IPS-NIHi7 (cell line): Measurements from ENCODE around the gene PARP1.
"Not testable (repeated sequence)": the region's sequence is repeated elsewhere in the genome, so short reads cannot be mapped to it uniquely, and the experiment has no call there.

ENCODE experiments used
- DNase-seq: peaks from one replicate; pipeline ENCODE4 v3.0.0; 2012; ENCODE audit warnings: mixed read lengths; ENCODE audit errors: extremely low spot score

The PARP1 gene

DNA sequence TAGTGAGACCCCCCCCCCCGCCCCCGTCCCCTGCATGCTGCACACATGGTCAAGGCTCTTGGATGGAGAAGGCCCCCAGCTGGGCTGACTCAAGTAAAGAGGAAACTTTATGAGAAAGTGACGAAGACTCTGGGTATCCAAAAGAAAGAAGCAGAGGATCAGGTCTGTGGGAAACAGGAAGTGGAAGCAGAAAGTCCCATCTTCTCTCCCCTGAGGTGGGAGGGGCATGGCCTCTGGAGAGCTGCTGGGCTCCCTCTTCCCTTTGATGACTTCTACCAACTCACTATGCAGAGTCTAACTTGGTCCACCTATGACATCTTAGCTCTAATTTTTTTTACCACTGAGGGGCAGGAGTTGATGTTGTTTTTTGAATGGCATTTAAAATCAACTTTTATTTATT is 56.2 kb downstream of the PARP1 start:
- DNase-seq: peak; percentile 43

DNA sequence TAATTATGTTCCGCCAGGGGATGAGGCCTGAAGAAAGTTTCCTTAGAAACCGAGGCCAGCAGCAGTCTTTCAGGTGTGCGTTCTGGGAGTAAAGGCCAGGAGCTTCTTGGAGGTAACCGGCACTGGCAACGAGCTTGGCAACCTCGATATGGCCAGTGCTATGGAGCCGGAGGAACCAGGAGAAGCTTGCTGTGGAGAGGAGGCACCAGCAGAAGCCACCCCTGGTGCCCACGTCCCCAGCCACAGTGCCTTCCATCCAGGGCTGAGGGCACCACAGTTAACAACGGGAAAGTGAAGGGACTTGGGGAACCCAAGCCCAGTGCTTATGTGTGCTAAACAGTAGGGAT is 57.4 kb downstream of the PARP1 start:
- DNase-seq: no peak

DNA sequence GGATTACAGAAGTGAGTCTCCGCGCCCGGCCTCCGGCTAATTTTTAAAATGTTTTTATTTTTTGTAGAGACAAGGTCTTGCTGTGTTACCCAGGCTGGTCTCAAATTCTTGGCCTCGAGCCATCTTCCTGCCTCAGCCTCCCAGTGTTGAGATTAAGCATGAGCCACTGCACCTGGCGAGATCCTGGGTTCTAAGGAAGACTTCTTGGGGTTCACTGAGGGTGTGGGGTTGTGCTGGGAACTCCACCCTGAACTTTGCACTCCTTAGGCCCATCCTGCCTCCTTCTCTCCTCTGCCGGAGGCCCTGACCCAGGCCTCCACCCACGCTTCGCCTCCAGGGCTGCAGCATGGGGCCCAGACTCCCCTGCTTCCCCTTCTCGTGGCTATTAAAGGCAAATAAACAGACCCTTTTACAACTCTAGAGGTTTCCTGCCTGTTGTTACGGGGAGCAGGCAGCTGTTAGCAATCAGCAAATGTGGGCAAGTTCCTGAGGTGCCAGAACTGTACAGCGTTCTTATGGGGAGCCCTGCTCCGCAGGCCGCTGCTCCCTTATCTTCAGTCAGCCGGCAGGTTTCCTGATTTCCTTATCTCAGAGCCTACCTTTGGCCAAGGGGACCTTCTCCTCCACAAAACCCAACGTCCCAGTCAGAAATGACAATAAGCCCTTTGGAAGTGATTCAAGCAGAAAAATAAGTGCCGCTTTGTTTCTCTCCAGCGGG is 57.9 kb downstream of the PARP1 start:
- no peak for DNase-seq

DNA sequence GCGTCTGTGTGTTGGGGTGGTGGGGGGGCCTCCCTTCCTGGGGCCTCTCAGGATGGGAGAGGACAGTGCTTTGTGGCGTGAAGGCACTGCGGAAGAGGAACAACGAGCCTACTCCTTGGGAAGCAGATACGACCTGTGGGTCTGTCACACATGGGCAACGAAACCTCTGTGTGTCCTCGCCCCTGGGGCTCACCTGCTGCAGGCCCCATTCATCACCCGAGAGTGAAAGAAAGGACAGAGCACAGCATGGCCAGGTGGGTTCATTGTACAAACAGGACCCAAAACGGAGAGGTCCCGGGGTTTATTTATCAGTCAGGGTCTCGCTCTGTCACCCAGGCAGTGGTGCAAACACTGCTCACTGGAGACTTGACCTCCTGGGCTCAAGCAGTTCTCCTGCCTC is 58.8 kb downstream of the PARP1 start:
- no peak for DNase-seq

DNA sequence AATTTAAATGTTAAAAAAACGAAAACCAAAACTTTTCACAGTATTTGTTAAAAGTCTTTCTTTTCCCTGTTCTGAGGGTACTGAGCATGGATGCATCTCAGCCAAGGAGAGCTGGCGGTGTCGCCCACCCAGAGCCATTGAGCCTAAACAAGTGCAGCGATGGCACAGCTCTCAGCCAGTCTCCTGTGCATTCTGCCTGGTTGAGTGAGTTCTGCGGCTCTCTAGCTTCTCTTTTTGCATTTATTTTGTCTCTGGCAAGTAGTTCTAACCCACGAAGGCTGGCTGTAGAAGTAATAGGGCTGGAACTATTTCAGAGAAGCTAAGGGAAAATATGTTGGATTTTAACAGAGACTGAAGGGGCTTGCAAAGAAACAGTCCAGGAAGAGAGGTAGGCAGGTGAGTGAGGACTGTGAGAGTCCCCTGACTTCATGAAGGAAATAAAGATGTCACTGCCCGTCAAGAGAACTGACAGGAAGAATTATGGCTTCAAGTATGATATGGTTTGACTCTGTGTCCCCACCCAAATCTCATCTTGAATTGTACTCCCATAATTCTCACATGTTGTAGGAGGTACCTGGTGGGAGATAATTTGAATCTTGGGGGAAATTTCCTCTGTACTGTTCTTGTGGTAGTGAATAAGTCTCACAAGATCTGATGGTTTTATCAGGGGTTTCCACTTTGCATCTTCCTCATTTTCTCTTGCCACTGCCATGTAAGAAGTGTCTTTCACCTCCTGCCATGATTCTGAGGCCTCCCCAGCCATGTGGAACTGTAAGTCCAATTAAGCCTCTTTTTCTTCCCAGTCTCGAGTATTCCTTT is 63.2 kb downstream of the PARP1 start:
- no peak for DNase-seq

DNA sequence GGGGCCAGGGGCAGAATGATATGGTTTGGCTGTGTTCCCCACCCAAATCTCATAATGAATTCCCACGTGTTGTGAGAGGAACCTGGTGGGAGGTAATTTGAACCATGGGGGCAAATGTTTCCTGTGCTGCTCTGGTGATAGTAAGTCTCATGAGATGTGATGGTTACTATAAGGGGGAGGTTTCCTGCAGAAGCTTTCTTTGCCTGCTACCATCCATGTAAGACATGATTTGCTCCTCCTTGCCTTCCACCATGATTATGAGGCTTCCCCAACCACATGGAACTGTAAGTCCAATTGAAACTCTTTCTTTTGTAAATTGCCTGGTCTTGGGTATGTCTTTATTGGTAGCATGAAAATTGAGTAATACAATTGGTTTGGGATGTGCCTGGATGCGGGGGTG is 65.2 kb downstream of the PARP1 start:
- no peak for DNase-seq

DNA sequence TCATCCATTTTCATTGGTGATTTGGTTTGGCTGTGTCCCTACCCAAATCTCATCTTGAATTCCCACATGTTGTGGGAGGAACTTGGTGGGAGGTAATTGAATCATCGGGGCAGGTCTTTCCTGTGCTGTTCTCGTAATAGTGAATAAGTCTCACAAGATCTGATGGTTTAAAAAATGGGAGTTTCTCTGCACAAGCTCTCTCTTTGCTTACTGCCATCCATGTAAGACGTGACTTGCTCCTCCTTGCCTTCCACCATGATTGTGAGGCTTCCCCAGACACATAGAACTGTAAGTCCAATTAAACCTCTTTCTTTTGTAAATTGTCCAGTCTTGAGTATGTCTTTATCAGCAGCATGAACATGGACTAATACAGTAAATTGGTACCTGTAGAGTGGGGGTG is 67.8 kb downstream of the PARP1 start:
- not testable (repeated sequence) for DNase-seq

DNA sequence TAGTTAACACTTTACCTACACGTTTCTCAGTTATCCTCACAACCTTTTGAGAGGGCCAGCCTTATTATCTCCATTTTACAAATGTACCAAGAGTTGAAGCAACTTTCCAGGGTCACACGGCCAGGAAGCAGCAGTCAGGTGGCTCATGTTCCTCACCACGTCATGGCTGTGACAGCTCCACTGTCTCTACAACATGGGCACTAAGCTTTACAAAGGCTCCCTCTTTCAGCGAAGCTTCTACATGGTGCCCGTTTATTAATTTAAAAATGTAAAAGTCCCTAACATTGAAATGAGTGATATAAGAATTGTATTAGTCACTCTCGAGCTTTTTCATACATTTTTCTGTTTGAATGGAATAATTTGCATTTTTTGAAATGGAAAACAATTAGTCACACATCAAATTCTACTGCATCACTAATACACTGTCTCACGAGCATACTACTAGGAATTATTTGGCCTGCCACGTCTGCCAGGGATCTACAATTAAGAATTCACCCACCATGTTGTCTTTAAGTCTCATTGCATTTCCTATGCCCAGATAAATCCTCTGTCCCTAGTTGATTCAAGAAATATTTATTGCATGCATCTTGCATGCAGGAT is 70.5 kb downstream of the PARP1 start:
- no peak for DNase-seq

DNA sequence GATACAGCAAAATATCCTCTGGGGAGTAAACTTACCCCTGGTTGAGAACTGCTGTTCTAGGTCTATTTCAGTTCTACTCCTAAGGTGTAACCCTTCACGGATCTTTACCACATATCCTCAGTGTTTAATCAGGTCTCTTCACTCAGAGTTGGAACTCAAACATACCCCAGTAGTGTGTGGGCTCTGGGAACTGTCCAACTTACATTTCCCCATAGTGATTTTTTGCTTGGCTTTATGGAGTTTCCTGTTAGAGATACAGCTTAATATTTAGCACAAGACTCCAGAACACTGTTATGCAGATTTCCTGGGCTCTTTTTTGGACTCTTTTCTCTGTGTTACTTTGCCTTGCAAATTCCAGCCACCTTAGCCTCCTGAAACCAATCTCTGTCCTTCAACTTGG is 72.2 kb downstream of the PARP1 start:
- no peak for DNase-seq

DNA sequence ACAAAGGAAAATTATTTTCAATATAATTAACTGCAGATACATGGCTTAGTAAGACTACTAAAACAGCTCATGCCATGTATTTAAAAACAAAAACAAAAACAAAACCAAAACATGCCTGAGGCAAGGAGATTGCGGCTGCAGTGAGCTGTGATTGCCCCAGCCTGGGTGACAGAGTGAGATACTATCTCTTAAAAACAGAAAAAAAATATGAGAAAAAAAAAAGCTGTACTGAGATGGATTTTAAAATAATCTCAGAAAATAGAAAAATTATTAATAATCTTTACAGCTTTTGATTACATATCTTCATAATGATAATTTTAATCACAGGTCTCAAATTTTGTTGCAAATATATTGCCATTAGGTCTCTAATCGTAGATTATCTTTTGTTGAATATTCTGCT is 74.9 kb downstream of the PARP1 start:
- DNase-seq: no peak

DNA sequence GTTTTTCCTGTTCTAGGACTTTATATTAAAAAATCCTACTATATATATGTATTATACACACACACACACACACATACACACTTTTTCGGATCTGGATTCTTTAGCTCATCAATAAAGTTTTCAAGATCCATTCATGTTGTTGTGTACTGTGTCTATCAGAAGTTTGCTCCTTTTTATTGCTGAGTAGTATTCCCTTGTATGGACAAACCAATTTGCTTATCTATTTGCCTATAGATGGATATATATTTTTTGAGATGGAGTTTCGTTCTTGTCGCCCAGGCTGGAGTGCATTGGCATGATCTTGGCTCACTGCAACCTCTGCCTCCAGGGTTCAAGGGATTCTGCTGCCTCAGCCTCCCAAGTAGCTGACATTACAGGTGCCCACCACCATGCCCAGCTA is 78.7 kb downstream of the PARP1 start:
- no peak for DNase-seq

DNA sequence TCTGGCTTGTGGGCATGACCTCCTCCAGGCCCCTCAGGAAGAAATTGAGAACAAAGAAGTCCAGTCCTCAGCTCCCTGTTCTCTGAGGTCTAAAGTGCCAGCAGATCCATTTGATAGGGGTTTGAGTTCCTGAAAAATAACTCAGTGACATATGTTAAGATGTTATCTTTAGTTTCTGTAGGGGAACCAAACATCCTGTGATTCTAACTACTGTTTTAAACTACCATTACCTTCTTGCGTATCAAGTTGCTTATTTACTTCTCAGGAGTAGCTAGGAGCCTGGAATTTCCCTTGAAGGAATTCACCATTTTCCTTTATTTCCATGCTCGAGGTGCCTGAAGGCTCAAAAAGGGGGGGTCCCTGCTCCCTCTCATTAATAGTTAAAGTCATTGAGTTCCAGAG is 80.1 kb downstream of the PARP1 start:
- DNase-seq: no peak

DNA sequence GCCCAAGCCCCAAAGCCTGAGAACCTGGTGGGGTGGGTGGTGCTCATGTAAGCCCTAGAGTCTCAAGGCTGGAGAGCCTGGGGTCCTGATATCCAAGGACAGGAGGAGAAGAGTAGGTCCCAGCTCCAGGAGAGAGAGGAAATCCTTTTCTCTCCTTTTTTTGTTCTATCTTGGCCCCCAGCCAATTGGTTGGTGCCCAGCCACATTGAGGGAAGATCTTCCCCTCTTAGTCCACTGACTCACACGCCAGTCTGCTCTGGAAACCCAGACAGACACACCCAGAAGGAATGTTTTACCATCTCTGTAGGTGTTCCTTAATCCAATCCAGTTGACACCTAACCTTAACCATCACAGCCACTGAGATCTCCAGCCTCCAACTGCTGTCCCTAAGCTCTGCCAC is 82.7 kb downstream of the PARP1 start:
- no peak for DNase-seq

DNA sequence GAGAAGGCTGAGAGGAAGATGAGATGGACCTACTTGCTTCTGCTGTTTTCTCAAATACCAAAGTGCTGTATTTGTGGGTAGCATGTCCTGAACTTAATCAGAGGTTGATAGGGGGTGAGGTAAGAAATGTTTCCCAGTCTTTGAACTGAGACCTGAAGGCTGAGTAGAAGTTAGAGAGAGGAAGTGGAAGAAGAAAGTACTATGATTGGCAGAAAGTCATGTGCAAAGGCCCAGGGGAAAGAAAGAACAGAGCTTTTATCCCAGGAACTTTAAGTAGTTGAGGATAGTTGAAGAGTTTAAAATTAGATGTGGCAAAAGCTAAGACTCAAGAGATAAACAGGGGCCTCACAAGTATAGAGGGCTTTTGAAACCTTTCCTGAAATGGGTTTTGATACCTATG is 83.4 kb downstream of the PARP1 start:
- no peak for DNase-seq

DNA sequence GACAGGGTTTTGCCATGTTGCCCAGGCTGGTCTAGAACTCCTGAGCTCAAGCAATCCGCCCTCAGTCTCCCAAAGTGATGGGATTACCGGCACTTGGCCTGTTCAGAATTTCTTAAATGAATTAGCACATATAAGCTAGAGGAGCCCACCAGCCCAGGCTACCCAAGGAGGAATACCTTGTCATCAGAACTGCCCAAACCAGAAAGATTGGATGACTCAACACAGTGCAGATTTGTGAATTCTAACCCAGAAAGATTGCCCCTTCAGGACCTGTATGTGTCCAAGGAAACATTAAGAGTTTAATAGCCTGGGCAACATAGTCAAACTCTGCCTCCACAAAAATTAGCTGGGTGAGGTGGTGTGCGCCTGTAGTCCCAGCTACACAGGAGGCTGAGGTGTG is 84.9 kb downstream of the PARP1 start:
- DNase-seq: no peak

DNA sequence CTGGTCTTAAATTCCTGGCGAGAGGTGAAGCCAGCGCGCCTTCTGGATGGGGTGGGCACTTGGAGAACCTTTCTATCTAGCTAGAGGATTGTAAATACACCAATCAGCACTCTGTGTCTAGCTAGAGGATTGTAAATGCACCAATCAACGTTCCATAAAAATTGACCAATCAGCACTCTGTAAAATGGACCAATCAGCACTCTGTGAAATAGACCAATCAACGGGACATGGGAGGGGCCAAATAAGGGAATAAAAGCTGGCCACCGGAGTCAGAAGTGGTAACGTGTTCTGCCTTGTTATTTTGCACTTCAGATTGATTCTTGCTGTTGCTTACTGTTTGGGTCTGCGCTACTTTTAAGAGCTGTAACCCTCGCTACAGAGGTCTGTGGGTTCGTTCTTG is 87.0 kb downstream of the PARP1 start:
- no peak for DNase-seq

DNA sequence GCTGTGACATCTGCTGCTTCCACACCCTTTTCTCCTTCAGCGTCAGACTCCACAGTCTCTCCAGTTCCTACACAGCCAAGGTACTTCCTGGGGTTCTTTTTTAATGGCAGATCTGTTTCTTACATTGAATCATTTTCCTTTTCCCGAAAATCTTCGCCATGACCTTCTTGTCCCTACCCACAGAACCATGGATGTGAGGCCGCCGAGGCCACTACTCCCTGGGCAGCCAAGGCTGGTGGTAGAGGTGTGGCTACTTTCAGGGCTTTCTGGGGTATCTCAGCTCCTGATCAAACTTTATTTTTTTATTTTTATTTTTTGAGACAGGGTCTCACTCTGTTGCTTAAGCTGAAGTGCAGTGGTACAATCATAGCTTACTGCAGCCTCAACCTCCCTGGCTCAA is 89.4 kb downstream of the PARP1 start:
- no peak for DNase-seq

DNA sequence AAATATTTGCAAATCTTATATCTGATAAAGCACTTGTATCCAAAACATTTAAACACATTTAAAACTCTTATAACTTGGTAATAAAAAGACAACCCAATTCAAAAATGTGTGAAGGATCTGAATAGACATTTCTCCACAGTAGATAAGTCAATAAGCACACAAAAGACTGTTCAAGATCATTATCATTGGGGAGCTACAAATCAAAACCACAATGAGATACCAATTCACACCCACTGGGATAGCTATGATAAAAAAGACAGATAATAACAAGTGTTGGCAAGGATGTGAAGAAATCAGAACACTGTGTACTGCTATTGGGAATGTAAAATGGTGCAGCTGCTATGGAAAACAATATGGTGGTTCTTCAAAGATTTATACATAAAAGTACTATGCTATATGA is 93.8 kb downstream of the PARP1 start:
- DNase-seq: no peak

DNA sequence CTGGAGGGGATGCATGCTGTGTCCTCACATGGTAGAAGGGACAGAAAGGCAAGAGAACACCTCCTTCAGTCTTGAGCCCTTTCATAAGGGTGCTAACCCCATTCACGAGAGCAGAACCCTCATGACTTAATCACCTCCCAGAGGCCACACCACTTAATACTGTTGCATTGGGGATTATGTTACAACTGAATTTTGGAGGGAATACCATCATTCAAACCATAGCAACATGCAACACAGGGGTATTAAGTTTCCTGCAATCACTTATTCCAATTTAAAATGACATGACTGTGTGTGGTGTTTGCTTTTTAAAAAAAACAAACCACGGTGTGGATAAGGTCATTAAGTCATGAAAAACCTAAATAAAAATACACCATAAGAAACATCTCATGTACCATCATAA is 95.8 kb downstream of the PARP1 start:
- DNase-seq: no peak

DNA sequence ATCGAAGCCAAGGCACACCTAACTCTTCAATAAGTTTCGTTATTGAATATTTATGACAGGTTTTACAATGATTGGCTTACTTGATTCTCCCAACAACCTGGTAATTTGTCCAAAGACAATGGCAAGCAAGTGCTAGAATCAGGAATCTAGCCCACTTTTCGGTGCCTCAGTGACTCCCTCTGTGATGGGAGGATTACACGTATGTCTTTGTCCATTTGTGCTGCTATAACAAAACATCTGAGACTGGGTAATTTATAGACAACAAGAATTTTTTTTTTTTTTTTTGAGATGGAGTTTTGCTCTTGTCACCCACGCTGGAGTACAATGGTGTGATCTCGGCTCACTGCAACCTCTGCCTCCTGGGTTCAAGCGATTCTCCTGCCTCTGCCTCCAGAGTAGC is 96.5 kb downstream of the PARP1 start:
- no peak for DNase-seq
